SK-N-SH treated with all-trans-retinoic acid at 6 μM for 48 hours (cell line): ENCODE measurements around the gene DENND1A.

Experiments used
- ESRRG ChIP-seq: fragments of 250-450 bp; sonication (Bioruptor Pico); IDR thresholded peaks from 2 replicates; pipeline ENCODE4 v1.6.1; 2021; ENCODE audit warnings: mild to moderate bottlenecking
- ZC3H10 ChIP-seq: fragments of 250-450 bp; sonication (Bioruptor Pico); IDR thresholded peaks from 2 replicates; pipeline ENCODE4 v1.5.1; 2021; ENCODE audit warnings: mild to moderate bottlenecking, moderate library complexity

DNA sequence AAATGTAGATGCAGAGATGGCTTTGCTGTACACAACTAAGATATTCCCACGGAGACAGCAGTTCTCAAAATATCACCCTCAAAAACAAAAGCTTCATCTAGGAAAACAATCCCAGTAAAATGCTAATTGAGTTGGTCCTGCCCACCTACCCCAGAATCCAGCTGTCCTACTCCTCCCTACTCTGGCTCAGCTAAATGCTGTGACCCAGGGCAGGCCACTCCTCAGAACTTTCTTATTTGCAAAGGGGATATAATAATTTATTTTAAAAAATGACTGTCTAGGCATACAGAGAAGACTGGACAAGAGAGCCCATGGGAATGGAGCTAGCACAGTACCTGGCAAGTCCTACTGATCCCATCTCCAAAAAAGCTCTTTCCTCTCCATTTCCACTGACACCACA lies 411.6 kb downstream of the DENND1A start:
- TF ChIP-seq ZC3H10 (no peak), ESRRG (CRISPR knock-in tag) (no peak)
